Erythroblast (primary cell): ENCODE results near the gene ERBB4.

ENCODE experiments used
- GATA1 ChIP-seq: IDR thresholded peaks from 2 replicates; pipeline ENCODE4 v1.6.1; 2011; ENCODE audit warnings: low read depth, mild to moderate bottlenecking, control low read depth, low read length, moderate library complexity
- POLR2A ChIP-seq: IDR thresholded peaks from 2 replicates; pipeline ENCODE4 v1.6.1; 2011; ENCODE audit warnings: mild to moderate bottlenecking, low read length

GRCh38 chr2:211423018-211423417 is 1115.6 kb downstream of the ERBB4 start:
- TF ChIP-seq POLR2A (no peak), GATA1 (no peak)
